Measurements from ENCODE around the gene ARHGAP19. TPM values are rescaled to one million over a fixed set of nuclear protein-coding genes. Genes with fewer than 3 reads are reported as not detected.
A peak's percentile ranks its signal among the peaks of the same experiment; 100 is the strongest.

ARHGAP19 gene
- total RNA-seq, 2 experiments from 2014 or later = 53.2 to 54.2 TPM

DNA sequence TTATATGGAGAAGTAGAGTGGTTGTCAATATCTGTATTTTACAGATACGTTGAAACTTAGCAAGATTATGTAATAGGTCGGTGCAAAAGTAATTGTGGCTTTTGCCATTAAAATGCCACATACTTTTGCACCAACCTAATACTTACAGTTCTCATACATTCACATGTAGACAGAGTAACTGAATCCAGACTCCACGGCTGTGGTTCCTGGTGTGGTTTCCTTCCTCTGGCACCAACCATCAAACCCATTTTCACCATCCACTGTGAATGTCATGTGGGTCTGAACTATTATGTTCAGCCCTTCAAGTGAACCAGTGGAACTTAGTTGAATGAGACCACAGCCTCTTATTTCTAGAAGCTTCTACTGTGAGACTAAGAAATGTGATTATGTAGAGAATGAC lies 75.1 kb downstream of the ARHGAP19 start:
- H3K9me3 Mint-ChIP-seq = no peaks in the 10 kb centered on the region
- POLR2A ChIA-PET = interaction anchor here (2.8 kb wide), 1 partner anchor 13 kb away, joined by 17 read pairs; no protein-coding TSS in a partner anchor
- DNase-seq = no peak
- H3K27me3 Mint-ChIP-seq = no peaks in the 10 kb centered on the region
- no peak overlapping the region for H3K4me3 Mint-ChIP-seq
- H3K36me3 Mint-ChIP-seq = peaks cover 11% of the 10 kb centered on the region
- peaks cover 29% of the 10 kb centered on the region for H3K4me1 Mint-ChIP-seq (ENCODE audit: low read depth)
- intact Hi-C loops (cut with micrococcal nuclease) = loop anchor here (10.0 kb wide), 1 partner anchor 632 kb away; the partner anchor contains the start of gene TM9SF3
- H3K27ac Mint-ChIP-seq = no peak overlapping the region
- CTCF ChIA-PET = interaction anchor here (0.6 to 6.5 kb wide), 11 partner anchors 8 to 192 kb away, joined by 3 to 46 read pairs (median 9); no protein-coding TSS in a partner anchor

DNA sequence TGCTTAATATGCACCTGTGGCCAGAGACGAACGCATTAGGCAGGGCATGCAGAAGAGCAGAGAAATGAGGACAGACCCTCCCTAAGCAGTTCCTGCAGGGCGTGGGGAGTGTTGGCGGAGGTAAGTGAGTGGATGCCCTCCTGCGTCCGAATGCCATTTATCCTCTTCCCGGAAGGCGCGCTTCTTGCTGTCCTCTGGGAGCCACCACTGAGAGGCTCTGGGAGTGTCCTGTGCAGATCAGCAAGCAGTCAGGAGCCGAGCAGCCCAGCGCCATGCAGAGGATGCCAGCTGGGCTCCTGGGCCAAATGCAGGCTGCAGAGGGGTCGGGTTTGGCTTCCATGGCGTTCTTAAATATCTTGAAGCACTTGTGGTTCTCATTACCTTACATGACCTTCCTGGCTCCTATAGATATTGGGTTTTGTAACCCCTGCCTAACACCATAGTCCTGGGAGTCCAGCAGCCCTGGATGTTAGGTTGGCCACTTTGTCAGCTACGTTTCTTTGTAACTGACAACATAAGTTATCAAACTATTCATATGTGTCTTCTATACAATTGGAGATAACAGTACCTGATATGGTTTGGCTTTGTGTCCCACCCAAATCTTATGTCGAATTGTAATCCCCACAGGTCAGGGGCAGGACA lies 76.7 kb downstream of the ARHGAP19 start:
- H3K27ac Mint-ChIP-seq = no peak overlapping the region
- intact Hi-C loops (cut with micrococcal nuclease) = loop anchor here (10.0 kb wide), 1 partner anchor 631 kb away; the partner anchor contains the start of gene TM9SF3
- no peak for DNase-seq
- H3K4me1 Mint-ChIP-seq (ENCODE audit: low read depth) = peaks cover 29% of the 10 kb centered on the region
- CTCF ChIA-PET = interaction anchor here (0.8 to 3.4 kb wide), 6 partner anchors 15 to 191 kb away, joined by 3 to 26 read pairs (median 5); no protein-coding TSS in a partner anchor
- no peaks in the 10 kb centered on the region for H3K27me3 Mint-ChIP-seq
- no peaks in the 10 kb centered on the region for H3K9me3 Mint-ChIP-seq
- H3K36me3 Mint-ChIP-seq = peaks cover 10% of the 10 kb centered on the region
- POLR2A ChIA-PET = no interaction called here
- no peak overlapping the region for H3K4me3 Mint-ChIP-seq

GRCh38 chr10:97213431-97213830 lies 79.0 kb downstream of the ARHGAP19 start:
- peaks cover 18% of the 10 kb centered on the region for H3K4me1 Mint-ChIP-seq (ENCODE audit: low read depth)
- no peaks in the 10 kb centered on the region for H3K27me3 Mint-ChIP-seq
- ChIA-PET POLR2A (interaction anchor here (0.5 kb wide), 1 partner anchor 103 kb away, joined by 3 read pairs; no protein-coding TSS in a partner anchor), CTCF (interaction anchor here (0.7 to 15.0 kb wide), 5 partner anchors 9 to 573 kb away, joined by 3 to 364 read pairs (median 5); no protein-coding TSS in a partner anchor)
- DNase-seq = no peak
- intact Hi-C loops (cut with micrococcal nuclease) = loop anchor here (10.0 kb wide), 1 partner anchor 629 kb away; the partner anchor contains the start of gene TM9SF3
- H3K36me3 Mint-ChIP-seq = no peaks in the 10 kb centered on the region
- H3K9me3 Mint-ChIP-seq = no peaks in the 10 kb centered on the region
- H3K4me3 Mint-ChIP-seq = no peak overlapping the region
- no peak overlapping the region for H3K27ac Mint-ChIP-seq

DNA sequence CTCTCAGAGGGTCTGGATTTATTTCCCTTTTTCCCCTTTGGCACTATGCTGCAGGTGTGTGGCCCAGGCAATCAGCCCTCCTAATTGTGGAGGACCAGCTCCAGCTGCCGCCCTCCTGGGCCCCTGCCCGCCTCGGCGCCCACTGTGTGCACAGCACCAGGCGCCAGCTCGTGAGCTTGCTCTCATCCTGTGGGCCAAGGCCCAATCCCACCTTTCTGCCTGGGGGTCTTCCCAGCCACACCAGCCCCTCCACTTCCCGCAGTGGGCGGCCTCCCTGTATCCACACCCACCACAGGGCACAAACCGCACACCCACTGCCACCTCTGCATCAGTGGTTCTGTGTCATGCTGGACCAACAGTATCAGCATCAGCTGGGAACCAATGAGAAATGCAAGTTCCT lies 81.2 kb downstream of the ARHGAP19 start:
- H3K4me1 Mint-ChIP-seq (ENCODE audit: low read depth) = no peaks in the 10 kb centered on the region
- H3K36me3 Mint-ChIP-seq = no peaks in the 10 kb centered on the region
- DNase-seq = no peak
- no peaks in the 10 kb centered on the region for H3K9me3 Mint-ChIP-seq
- no peak overlapping the region for H3K27ac Mint-ChIP-seq
- intact Hi-C loops (cut with micrococcal nuclease) = loop anchor here (2.0 to 10.0 kb wide), 2 partner anchors 130 to 626 kb away; partner anchors contain the start of gene TM9SF3
- H3K4me3 Mint-ChIP-seq = no peak overlapping the region
- H3K27me3 Mint-ChIP-seq = no peaks in the 10 kb centered on the region
- ChIA-PET CTCF (interaction anchor here (0.6 to 15.0 kb wide), 32 partner anchors 9 to 570 kb away, joined by 3 to 364 read pairs (median 6); no protein-coding TSS in a partner anchor), POLR2A (no interaction called here)

DNA sequence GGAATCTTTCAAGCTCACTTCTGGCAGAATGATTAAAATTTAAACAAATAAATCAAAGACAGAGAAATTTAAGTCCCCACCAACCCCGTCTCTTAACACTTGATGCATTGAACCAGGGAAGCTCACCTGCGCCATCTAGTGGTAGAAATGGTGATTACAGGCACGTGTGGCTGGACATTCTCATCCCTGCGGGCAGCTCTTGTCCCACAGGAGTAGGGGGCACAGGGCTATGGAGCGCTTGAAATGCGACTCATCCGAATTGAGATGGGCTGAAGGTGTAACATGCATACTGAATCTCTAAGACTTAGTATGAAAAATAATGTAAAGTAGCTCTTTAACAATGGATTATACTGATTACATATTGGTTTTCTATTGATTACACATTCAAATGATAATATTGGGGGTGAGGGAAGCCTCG lies 81.9 kb downstream of the ARHGAP19 start:
- H3K4me1 Mint-ChIP-seq (ENCODE audit: low read depth) = no peaks in the 10 kb centered on the region
- CTCF ChIA-PET = interaction anchor here (0.6 to 15.0 kb wide), 46 partner anchors 10 to 840 kb away, joined by 3 to 364 read pairs (median 4); partner anchors contain the start of genes ARHGAP19 and TM9SF3

DNA sequence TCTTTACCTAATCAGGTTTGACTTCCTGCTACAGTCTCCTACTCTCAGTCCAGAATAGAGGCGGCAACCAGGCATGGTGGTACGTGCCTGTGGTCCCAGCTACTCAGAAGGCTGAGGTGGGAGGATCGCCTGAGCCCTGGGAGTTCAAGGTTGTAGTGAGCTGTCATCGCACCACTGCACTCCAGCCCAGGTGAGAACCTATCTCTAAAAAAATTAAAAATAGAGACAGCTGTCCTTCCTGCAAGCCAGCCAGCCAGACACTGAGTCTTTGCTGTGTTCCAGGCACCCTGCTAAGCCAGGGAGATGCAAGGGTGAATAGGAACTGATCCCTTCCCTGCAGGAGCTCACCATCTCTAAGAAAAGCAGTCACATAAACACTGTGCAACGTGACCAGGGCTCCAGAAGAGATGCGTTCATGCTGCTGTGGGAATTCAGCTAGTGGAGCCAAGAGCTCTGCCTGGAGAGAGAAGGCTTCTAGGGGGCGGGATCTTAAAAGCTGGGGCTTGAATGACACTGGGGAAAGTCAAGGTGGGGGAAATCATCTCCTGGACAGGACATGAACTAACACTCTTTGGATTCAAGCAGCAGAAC lies 84.6 kb downstream of the ARHGAP19 start:
- Mint-ChIP-seq H3K36me3 (no peaks in the 10 kb centered on the region), H3K4me1 (ENCODE audit: low read depth) (no peaks in the 10 kb centered on the region), H3K9me3 (no peaks in the 10 kb centered on the region), H3K27ac (no peak overlapping the region), H3K27me3 (no peaks in the 10 kb centered on the region), H3K4me3 (no peak overlapping the region)
- intact Hi-C loops (cut with micrococcal nuclease) = no loop called here
- POLR2A ChIA-PET = no interaction called here
- CTCF ChIA-PET = interaction anchor here (1.6 to 15.0 kb wide), 5 partner anchors 12 to 170 kb away, joined by 14 to 364 read pairs (median 46); no protein-coding TSS in a partner anchor
- DNase-seq = no peak

More for the DNA sequence above, 81.9 kb downstream of the ARHGAP19 start:
- Mint-ChIP-seq H3K27me3 (no peaks in the 10 kb centered on the region), H3K27ac (no peak overlapping the region), H3K4me3 (no peak overlapping the region), H3K36me3 (no peaks in the 10 kb centered on the region), H3K9me3 (no peaks in the 10 kb centered on the region)
- peak; percentile 81 for DNase-seq
- intact Hi-C loops (cut with micrococcal nuclease) = loop anchor here (1.0 to 10.0 kb wide), 4 partner anchors 130 to 626 kb away; partner anchors contain the start of gene TM9SF3
- POLR2A ChIA-PET = interaction anchor here (0.6 kb wide), 1 partner anchor 138 kb away, joined by 3 read pairs; no protein-coding TSS in a partner anchor

- intact Hi-C loops (cut with micrococcal nuclease) = no loop called here
- no peaks in the 10 kb centered on the region for H3K9me3 Mint-ChIP-seq
- H3K4me1 Mint-ChIP-seq (ENCODE audit: low read depth) = no peaks in the 10 kb centered on the region
- no peaks in the 10 kb centered on the region for H3K36me3 Mint-ChIP-seq
- H3K27me3 Mint-ChIP-seq = peaks cover 3% of the 10 kb centered on the region
- POLR2A ChIA-PET = no interaction called here
- CTCF ChIA-PET = interaction anchor here (0.6 to 15.0 kb wide), 5 partner anchors 11 to 132 kb away, joined by 3 to 364 read pairs (median 46); no protein-coding TSS in a partner anchor
- H3K27ac Mint-ChIP-seq = no peak overlapping the region
- DNase-seq = no peak
- H3K4me3 Mint-ChIP-seq = no peak overlapping the region
Observed at GRCh38 chr10:97207131-97207530, 85.3 kb downstream of the ARHGAP19 start.

DNA sequence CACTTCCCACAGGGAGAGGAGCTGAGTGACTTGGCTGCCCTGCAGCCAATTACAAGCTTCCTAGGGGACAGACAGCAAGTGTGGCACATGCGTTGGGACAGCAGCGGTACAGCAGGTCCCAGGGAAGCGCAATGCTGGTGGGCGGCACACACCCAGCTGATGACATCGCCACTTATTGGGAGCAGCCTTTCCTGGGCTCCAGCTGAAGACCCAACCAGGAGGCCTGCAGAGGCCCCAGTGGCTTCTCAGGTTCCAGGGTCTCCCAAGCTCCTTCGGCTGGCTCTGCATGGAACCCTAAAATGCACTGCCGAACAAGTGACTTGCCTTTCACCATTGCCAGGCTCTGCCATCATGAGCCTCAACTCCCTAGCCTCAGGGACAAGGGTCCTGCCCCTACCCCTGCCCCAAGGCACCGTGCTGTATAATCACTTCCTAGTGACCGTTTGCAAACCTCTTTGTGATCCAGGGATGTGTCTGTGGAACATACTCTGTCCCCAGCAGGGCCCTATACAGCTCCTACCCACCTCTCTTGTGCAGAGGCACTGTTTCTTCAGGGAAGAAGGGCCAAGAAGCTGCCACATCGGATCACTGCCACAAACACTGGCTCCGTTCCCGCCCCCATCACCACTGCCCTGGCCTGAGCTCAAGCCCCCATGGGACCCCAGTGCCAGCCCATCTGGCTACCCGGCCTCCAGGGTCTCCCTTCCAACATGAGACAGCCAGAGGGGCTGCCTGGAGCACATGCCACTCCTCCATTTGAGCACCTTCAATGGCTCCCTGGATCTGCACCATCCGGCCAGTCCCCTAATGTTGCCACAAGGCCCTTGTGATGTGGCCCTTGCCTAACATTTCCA lies 87.4 kb downstream of the ARHGAP19 start:
- ChIA-PET CTCF (interaction anchor here (1.7 to 15.0 kb wide), 3 partner anchors 9 to 130 kb away, joined by 5 to 364 read pairs (median 180); no protein-coding TSS in a partner anchor), POLR2A (interaction anchor here (0.7 kb wide), 1 partner anchor 132 kb away, joined by 3 read pairs; no protein-coding TSS in a partner anchor)
- Mint-ChIP-seq H3K9me3 (no peaks in the 10 kb centered on the region), H3K27ac (no peak overlapping the region), H3K36me3 (no peaks in the 10 kb centered on the region), H3K4me3 (no peak overlapping the region), H3K4me1 (ENCODE audit: low read depth) (peaks cover 2% of the 10 kb centered on the region), H3K27me3 (peaks cover 3% of the 10 kb centered on the region)
- no peak for DNase-seq
- intact Hi-C loops (cut with micrococcal nuclease) = no loop called here

DNA sequence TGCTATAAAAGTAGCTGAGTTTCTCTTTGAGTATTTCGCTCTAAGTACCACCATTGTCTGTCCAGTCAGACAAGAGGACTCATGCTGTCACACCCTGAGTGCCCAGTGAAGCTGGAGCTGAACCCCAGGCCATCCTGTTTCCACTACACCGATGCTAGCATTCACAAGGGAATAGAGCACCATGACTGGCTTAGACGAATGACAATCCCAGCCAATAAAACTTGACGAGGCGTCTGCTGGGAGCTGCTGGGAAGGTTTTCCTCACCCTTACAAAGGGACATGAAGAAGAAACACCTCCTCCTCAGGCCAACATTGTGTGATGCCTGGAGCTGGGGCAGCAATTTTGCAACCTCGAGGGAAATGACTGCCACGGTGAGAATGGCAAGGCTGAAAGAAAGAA lies 89.2 kb downstream of the ARHGAP19 start:
- Mint-ChIP-seq H3K9me3 (no peaks in the 10 kb centered on the region), H3K36me3 (no peaks in the 10 kb centered on the region)
- DNase-seq = no peak

GRCh38 chr10:97200616-97201015 lies 91.8 kb downstream of the ARHGAP19 start:
- Mint-ChIP-seq H3K9me3 (no peaks in the 10 kb centered on the region), H3K4me3 (no peak overlapping the region), H3K4me1 (ENCODE audit: low read depth) (peaks cover 9% of the 10 kb centered on the region), H3K27ac (no peak overlapping the region), H3K36me3 (no peaks in the 10 kb centered on the region), H3K27me3 (peaks cover 10% of the 10 kb centered on the region)
- POLR2A ChIA-PET = no interaction called here
- no peak for DNase-seq
- intact Hi-C loops (cut with micrococcal nuclease) = no loop called here
- CTCF ChIA-PET = interaction anchor here (13.2 to 15.0 kb wide), 2 partner anchors 8 to 126 kb away, joined by 180 to 364 read pairs; no protein-coding TSS in a partner anchor

More for the DNA sequence above, 89.2 kb downstream of the ARHGAP19 start:
- POLR2A ChIA-PET = no interaction called here
- Mint-ChIP-seq H3K27ac (no peak overlapping the region), H3K27me3 (peaks cover 8% of the 10 kb centered on the region), H3K4me3 (no peak overlapping the region), H3K4me1 (ENCODE audit: low read depth) (peaks cover 2% of the 10 kb centered on the region)
- CTCF ChIA-PET = interaction anchor here (1.1 to 15.0 kb wide), 3 partner anchors 14 to 166 kb away, joined by 3 to 364 read pairs (median 4); no protein-coding TSS in a partner anchor
- intact Hi-C loops (cut with micrococcal nuclease) = no loop called here

GRCh38 chr10:97199152-97199551 lies 93.3 kb downstream of the ARHGAP19 start:
- intact Hi-C loops (cut with micrococcal nuclease) = no loop called here
- no peak overlapping the region for H3K4me3 Mint-ChIP-seq

More at GRCh38 chr10:97199152-97199551, 93.3 kb downstream of the ARHGAP19 start:
- no peaks in the 10 kb centered on the region for H3K9me3 Mint-ChIP-seq
- DNase-seq = no peak
- POLR2A ChIA-PET = no interaction called here
- H3K27ac Mint-ChIP-seq = no peak overlapping the region
- H3K36me3 Mint-ChIP-seq = no peaks in the 10 kb centered on the region
- H3K27me3 Mint-ChIP-seq = peaks cover 14% of the 10 kb centered on the region
- peaks cover 10% of the 10 kb centered on the region for H3K4me1 Mint-ChIP-seq (ENCODE audit: low read depth)
- CTCF ChIA-PET = interaction anchor here (3.0 to 13.2 kb wide), 2 partner anchors 10 to 127 kb away, joined by 40 to 180 read pairs; no protein-coding TSS in a partner anchor

Measured in activated CD4-positive, alpha-beta memory T cell treated with anti-CD3 and anti-CD28 coated beads for 36 hours (primary cell).